Endothelial cell of umbilical vein (primary cell): ENCODE measurements around the gene SLC9A1. TPM values are rescaled to one million over a fixed set of nuclear protein-coding genes. Genes with fewer than 3 reads are reported as not detected.

Source experiments
- BruUV-seq: library from RNA; stranded (reverse); fragments of 400-500 nt; replicated peaks from 2 replicates; lab custom pipeline; 2021; lab: Mats Ljungman, UMichigan
- CTCF ChIA-PET: fragments of 300-600, 350-600 bp; sonication (Branson Sonifier 250); formaldehyde crosslinking; loops from one replicate; lab custom pipeline; 2021; ENCODE audit warnings: antibody characterized with exemption, inconsistent platforms; lab: Charles Lee
- POLR2A ChIA-PET: fragments of 300-600, 350-600 bp; sonication (Branson Sonifier 250); formaldehyde crosslinking; loops from one replicate; lab custom pipeline; 2021; ENCODE audit warnings: antibody characterized with exemption, inconsistent platforms; lab: Charles Lee
- DNase-seq: peaks from one replicate; pipeline ENCODE4 v3.0.0-alpha.2; 2011; ENCODE audit warnings: low read depth, low spot score
- FAIRE-seq: peaks from 2 replicates; lab custom pipeline; 2011; peaks lifted over from hg19 to GRCh38; lab: Jason Lieb, UNC
- H2AFZ ChIP-seq: 2 replicates; pipeline ENCODE4 v1.6.0; 2012; ENCODE audit warnings: low read depth, low read length, control low read depth, inconsistent platforms
- H3K27ac ChIP-seq: 2 replicates; pipeline ENCODE4 v1.5.1; 2011; ENCODE audit warnings: low read depth, mild to moderate bottlenecking, control low read depth, low read length, moderate library complexity; ENCODE audit not compliant: insufficient read depth
- H3K27me3 ChIP-seq, 2 experiments: 2 replicates each; pipeline versions ENCODE4 v1.6.0 to v1.6.1; 2011; ENCODE audit warnings: low read length in 2 of 2, mixed read lengths in 1 of 2; ENCODE audit not compliant: control insufficient read depth in 2 of 2, insufficient read depth in 2 of 2
- H3K36me3 ChIP-seq, 2 experiments: 2 replicates in 1 of 2; 3 replicates in 1 of 2; pipeline ENCODE4 v1.5.1; 2011; ENCODE audit warnings: low read length in 2 of 2, mild to moderate bottlenecking in 1 of 2, moderate library complexity in 1 of 2; ENCODE audit not compliant: control insufficient read depth in 2 of 2, insufficient read depth in 2 of 2; ENCODE audit errors: extremely low read depth in 1 of 2
- H3K4me1 ChIP-seq: 3 replicates; pipeline ENCODE4 v1.5.1; 2011; ENCODE audit warnings: mild to moderate bottlenecking, low read length; ENCODE audit not compliant: control insufficient read depth, insufficient read depth; ENCODE audit errors: extremely low read depth
- H3K4me2 ChIP-seq: 2 replicates; pipeline ENCODE4 v1.6.1; 2011; ENCODE audit warnings: low read length, control low read depth, mixed read lengths; ENCODE audit not compliant: insufficient read depth
- H3K4me3 ChIP-seq, 3 experiments: fragments of 200-600 bp in 1 of 3; sonication (generic), shearing (Covaris generic) in 1 of 3; replicated peaks in 1 of 3; 2 replicates each; pipeline ENCODE4 v1.5.1; 2011 to 2016; ENCODE audit warnings: control low read depth in 3 of 3, low read length in 3 of 3, mild to moderate bottlenecking in 2 of 3, inconsistent platforms in 1 of 3, low read depth in 1 of 3, moderate library complexity in 1 of 3; ENCODE audit not compliant: insufficient read depth in 1 of 3
- H3K79me2 ChIP-seq: 2 replicates; pipeline ENCODE4 v1.6.0; 2012; ENCODE audit warnings: low read length, inconsistent platforms; ENCODE audit not compliant: control insufficient read depth, insufficient read depth
- H3K9ac ChIP-seq: replicated peaks from 2 replicates; pipeline ENCODE3; 2011; ENCODE audit warnings: low read length, control low read depth; ENCODE audit not compliant: insufficient read depth; ENCODE audit errors: extremely low read depth
- H3K9me1 ChIP-seq: replicated peaks from 3 replicates; pipeline ENCODE4 v1.6.0; 2011; ENCODE audit warnings: mild to moderate bottlenecking, low read length; ENCODE audit not compliant: control insufficient read depth, insufficient read depth; ENCODE audit errors: extremely low read depth
- H3K9me3 ChIP-seq: replicated peaks from 2 replicates; pipeline ENCODE4 v1.5.1; 2012; ENCODE audit warnings: low read length, inconsistent platforms; ENCODE audit not compliant: control insufficient read depth, insufficient read depth
- H4K20me1 ChIP-seq: replicated peaks from 2 replicates; pipeline ENCODE3; 2011; ENCODE audit warnings: mild to moderate bottlenecking, low read length; ENCODE audit not compliant: control insufficient read depth, insufficient read depth; ENCODE audit errors: extremely low read depth
- CTCF ChIP-seq, 2 donors: IDR thresholded peaks; 1 replicate in 1 of 2; 2 replicates in 1 of 2; pipeline ENCODE4 v1.5.1; 2011; ENCODE audit warnings: low read length in 2 of 2, mild to moderate bottlenecking in 2 of 2, moderate library complexity in 2 of 2, control low read depth in 1 of 2, inconsistent platforms in 1 of 2, low read depth in 1 of 2; ENCODE audit not compliant: insufficient read depth in 1 of 2; ENCODE audit errors: extremely low read depth in 1 of 2
- EZH2 ChIP-seq: IDR thresholded peaks from 2 replicates; pipeline ENCODE4 v1.6.1; 2012; ENCODE audit warnings: borderline replicate concordance, low read depth, mild to moderate bottlenecking, moderate library complexity, low read length, inconsistent platforms; ENCODE audit not compliant: severe bottlenecking
- FOS ChIP-seq: IDR thresholded peaks from 2 replicates; pipeline ENCODE4 v1.6.1; 2011; ENCODE audit warnings: mild to moderate bottlenecking, low read length, moderate library complexity, borderline replicate concordance; ENCODE audit not compliant: insufficient read depth
- GATA2 ChIP-seq: IDR thresholded peaks from 2 replicates; pipeline ENCODE4 v1.7.0; 2011; ENCODE audit warnings: low read depth, mild to moderate bottlenecking, moderate library complexity, mixed read lengths, low read length; ENCODE audit not compliant: insufficient read length, insufficient read depth
- JUN ChIP-seq: IDR thresholded peaks from 2 replicates; pipeline ENCODE4 v1.6.1; 2011; ENCODE audit warnings: borderline replicate concordance, low read depth; ENCODE audit not compliant: insufficient read length, insufficient read depth
- MYC ChIP-seq: IDR thresholded peaks from one replicate; pipeline ENCODE4 v1.6.1; 2011; ENCODE audit warnings: mild to moderate bottlenecking, low read depth, low read length
- POLR2A ChIP-seq: IDR thresholded peaks from 2 replicates; pipeline ENCODE4 v1.6.1; 2012; ENCODE audit warnings: low read depth, mild to moderate bottlenecking, control low read depth, low read length
- POLR2AphosphoS5 ChIP-seq: IDR thresholded peaks from 2 replicates; pipeline ENCODE4 v1.6.1; 2012; ENCODE audit warnings: low read depth, mild to moderate bottlenecking, control low read depth, low read length, moderate library complexity; ENCODE audit not compliant: insufficient read depth
- dilution Hi-C: fragments of 300-500 bp; cut with MboI; formaldehyde crosslinking; loops from one replicate; pipeline ENCODE4 v1.15.0; 2019; ENCODE audit warnings: low sequenced_read_pairs; ENCODE audit not compliant: extremely low pct_ligation_motif_present
- intact Hi-C: fragments of 100-400 bp; cut with micrococcal nuclease; formaldehyde crosslinking; loops from one replicate; pipeline ENCODE4 v1.10.0; 2022
- polyA plus RNA-seq, 4 experiments: library from polyadenylated mRNA; depleted of rRNA in 3 of 4; stranded (reverse) in 3 of 4; unstranded in 1 of 4; fragments of >200 nt; gene quantifications; 2 replicates each; pipeline versions ENCODE4 v1.2.1 to v1.2.3, GENCODE V29; 2011 to 2012; ENCODE audit warnings: missing spikeins in 1 of 4
- total RNA-seq: library from RNA; stranded (reverse); gene quantifications from 2 replicates; pipeline ENCODE4 v1.2.3, GENCODE V29; 2021
- TF ChIP-seq, protein P1 (sequence below): IDR thresholded peaks from 2 replicates; pipeline ENCODE4 v1.6.1; 2011; ENCODE audit not compliant: insufficient read depth, insufficient read length

Gene SLC9A1
- total and polyA plus RNA-seq, 2 donors (not counting 3 experiments of a cell fraction or from before 2014, with no cell fraction given) = 22.8 to 59.2 TPM

DNA sequence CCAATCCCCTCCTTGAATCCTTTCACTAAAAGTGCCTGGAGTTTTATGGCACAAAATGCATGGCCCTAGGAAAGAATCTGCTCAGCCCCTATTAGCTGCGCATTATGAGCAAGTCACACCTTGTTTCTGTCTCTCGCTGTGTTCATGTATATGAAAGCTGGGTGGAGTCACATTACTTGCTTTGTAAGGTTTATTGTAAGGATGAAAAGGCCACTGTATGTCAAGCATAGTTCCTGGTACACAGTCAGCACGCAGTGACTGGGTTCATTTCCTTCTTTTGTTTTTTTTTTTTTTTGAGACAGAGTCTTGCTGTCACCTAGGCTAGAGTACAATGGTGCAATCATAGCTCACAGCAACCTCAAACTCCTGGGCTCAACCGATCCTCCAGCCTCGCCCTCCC is 6.7 kb upstream of the SLC9A1 start:
- Histone ChIP-seq H2AFZ (peak overlapping the region; percentile 7), H3K27me3 (no peaks in the 10 kb centered on the region), H3K4me3 (no peak overlapping the region), H3K9ac (no peak overlapping the region), H3K4me1 (peaks cover 14% of the 10 kb centered on the region), H4K20me1 (no peaks in the 10 kb centered on the region), H3K79me2 (no peaks in the 10 kb centered on the region), H3K9me3 (no peaks in the 10 kb centered on the region), H3K36me3 (no peaks in the 10 kb centered on the region), H3K9me1 (no peaks in the 10 kb centered on the region), H3K4me2 (no peak overlapping the region), H3K27ac (no peak overlapping the region)
- no TSS peak for BruUV-seq
- ChIA-PET POLR2A (interaction anchor here (0.6 kb wide), 1 partner anchor 30 kb away, joined by 3 read pairs; no protein-coding TSS in a partner anchor), CTCF (interaction anchor here (0.6 kb wide), 1 partner anchor 10 kb away, joined by 3 read pairs; no protein-coding TSS in a partner anchor)
- TF ChIP-seq JUN = no peak
- TF ChIP-seq POLR2A = no peak
- no peak for TF ChIP-seq FOS
- TF ChIP-seq EZH2 = no peak
- TF ChIP-seq, protein P1, sequence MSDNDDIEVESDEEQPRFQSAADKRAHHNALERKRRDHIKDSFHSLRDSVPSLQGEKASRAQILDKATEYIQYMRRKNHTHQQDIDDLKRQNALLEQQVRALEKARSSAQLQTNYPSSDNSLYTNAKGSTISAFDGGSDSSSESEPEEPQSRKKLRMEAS = no peak
- no peak for TF ChIP-seq CTCF (IDR thresholded peaks at IDR 0.05; ENCODE audit: extremely low read depth in 1 of 2, insufficient read depth in 1 of 2, low read depth in 1 of 2, low read length in 2 of 2)
- no peak for TF ChIP-seq POLR2AphosphoS5
- TF ChIP-seq GATA2 = no peak
- TF ChIP-seq MYC = no peak
- intact Hi-C loops = no loop called here
- peak; percentile 38 for DNase-seq
- dilution Hi-C loops = no loop called here
- peak; percentile 86 for FAIRE-seq
